Measurements from ENCODE around the gene KANK2.

KANK2 gene

DNA sequence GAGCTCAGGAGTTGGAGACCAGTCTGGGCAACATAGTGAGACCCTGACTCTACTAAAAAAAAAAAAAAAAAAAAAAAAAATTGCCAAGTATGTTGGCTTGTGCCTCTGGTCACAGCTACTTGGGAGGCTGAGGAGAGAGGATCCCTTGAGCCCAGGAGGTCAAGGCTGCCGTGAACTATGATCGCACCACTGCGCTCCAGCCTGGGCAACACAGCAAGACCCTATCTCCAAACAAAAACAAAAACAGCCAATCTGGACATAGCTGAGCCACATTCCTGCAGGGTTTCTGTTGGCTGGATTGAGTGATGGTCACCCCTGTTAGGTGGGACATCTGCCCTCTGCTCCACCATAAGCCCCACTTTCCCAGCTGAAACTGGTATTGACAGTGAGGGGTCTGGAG is 28.5 kb upstream of the KANK2 start:
- DNase-seq (ENCODE audit: low read depth in 2 of 2) = no peak

DNA sequence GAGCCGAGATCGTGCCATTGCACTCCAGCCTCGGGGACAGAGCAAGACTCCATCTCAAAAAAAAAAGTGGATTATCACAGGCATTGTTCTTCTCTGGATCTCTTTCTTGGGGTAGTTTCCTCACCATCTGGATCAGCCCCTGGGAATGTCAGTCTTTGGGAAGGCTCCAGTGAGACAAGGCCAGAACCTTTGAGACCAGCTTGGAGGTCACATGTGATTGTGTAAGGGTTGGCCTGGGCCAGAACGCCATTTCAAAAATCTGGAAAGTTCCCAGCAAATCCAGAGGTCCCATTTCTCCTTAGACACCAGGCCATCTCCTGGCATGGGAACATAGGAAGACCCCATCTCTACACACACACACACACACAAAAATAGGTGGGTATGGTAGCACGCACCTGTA is 27.8 kb upstream of the KANK2 start:
- DNase-seq (ENCODE audit: low read depth in 2 of 2) = no peak

DNA sequence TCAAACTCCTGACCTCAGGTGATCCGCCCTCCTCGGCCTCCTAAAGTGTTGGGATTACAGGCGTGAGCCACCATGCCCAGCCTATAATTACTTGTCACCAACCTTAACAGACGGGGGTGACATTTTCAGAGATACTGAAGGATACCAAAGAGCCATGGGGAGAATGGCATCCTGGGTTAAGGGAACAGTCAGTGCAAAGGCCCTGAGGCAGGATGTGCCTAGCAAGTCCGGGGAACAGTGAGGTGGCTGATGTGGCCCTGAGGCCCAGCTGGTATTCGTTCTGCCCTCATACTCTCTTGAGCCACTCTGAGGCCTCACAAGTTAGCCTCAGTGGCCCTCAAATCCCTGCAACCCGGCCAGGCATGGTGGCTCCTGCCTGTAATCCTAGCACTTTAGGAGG is 27.1 kb upstream of the KANK2 start:
- DNase-seq (ENCODE audit: low read depth in 2 of 2) = no peak

DNA sequence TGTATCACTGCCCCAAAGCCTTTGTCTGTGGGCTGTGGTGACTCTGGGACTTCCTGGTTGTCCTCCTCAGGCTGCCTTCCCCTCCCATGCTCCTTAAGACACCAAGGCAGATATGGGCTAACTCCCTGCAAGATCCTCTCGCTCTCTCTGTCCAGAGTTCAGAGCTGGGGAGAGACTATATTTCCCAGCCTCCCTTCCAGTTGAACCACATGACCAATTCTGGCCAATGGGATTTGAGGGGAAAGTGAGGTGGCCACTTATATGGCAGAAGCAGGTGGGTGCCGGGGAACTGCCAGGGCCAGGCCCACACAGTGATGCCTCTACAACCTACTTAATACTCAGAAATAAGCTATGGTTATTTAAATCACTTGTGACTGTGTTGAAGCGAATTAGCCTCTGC is 25.9 kb upstream of the KANK2 start:
- no peak for DNase-seq (ENCODE audit: low read depth in 2 of 2)

DNA sequence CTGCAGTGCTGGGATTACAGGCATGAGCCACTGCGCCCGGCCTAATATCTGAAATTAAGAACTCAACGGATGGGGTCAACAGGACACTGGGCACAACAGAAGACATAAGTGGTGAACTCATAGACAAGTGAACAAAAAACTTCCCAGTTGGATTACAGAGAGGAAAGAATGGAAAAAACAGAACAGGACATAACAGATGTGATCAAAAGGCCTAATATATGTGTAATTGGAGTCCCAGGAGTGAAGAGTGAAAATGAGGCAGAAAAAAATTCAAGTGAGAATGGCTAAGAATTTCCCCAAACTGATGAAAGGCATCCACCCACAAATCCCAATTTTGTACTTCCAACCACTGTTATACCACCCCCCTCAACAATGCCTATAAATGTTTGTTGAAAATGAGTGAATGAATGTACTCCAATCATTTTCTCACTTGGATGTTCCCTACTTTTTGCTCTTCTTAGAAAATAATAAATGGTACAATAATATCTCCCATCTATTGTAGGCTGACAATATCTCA is 23.8 kb upstream of the KANK2 start:
- no peak for DNase-seq (ENCODE audit: low read depth in 2 of 2)

DNA sequence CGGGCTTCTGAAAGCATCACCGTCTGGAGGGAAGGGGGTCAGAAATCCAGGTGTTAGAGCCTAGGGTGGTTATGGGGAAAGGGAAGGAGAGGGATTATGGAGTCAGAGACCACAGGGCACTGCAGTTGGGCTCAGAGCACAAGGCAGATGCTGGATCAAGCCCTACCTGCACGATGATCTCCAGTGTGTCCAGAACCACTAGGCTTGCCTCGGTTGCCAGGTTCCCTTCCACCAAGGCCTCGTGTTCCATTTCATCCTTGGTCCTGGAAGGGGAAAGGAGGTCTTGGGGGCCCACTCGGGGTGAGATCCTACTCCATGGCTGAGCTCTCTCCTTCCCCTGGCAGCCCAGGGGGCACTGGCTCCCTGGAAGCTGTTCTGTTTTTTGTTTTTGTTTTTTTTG is 17.0 kb upstream of the KANK2 start:
- no peak for DNase-seq (ENCODE audit: low read depth in 2 of 2)

DNA sequence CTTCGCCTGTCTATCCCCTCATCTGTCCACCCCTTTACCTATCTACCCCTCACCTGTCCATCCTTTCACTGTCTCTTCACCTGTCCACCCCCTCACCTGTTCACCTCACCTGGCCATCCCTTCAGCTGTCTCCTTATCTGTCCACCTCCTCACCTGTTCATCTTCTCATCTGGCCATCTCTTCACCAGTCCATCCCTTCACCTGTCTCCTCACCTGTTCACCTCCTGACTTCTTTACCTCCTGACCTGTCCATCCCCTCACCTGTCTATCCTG is 13.2 kb upstream of the KANK2 start:
- DNase-seq (ENCODE audit: low read depth in 2 of 2) = no peak

DNA sequence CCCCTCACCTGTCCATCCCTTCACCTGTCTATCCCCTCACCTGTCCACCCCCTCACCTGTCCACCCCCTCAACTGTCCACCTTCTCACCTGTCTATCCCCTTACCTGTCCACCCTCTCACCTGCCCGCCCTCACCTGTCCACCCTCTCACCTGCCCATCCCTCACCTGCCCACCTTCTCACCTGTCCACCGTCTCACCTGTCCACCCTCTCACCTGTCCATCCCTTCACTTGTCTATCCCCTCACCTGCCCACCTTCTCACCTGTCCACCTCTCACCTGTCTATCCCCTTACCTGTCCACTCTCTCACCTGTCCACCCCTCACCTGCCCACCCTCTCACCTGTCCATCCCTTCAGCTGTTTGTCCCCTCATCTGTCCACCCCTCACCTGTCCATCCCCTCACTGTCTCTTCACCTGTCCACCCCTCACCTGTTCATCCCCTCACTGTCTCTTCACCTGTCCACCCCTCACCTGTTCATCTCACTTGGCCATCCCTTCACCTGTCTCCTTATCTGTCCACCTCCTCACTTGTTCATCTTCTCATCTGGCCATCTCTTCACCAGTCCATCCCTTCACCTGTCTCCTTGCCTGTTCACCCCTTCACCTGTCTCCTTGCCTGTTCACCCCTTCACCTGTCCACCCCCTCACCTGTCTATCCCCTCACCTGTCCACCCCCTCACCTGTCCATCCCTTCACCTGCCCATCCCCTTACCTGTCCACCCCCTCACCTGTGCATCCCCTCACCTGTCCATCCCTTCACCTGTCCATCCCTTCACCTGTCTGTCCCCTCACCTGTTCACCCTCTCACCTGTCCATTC is 12.7 kb upstream of the KANK2 start:
- DNase-seq (ENCODE audit: low read depth in 2 of 2) = no peak

DNA sequence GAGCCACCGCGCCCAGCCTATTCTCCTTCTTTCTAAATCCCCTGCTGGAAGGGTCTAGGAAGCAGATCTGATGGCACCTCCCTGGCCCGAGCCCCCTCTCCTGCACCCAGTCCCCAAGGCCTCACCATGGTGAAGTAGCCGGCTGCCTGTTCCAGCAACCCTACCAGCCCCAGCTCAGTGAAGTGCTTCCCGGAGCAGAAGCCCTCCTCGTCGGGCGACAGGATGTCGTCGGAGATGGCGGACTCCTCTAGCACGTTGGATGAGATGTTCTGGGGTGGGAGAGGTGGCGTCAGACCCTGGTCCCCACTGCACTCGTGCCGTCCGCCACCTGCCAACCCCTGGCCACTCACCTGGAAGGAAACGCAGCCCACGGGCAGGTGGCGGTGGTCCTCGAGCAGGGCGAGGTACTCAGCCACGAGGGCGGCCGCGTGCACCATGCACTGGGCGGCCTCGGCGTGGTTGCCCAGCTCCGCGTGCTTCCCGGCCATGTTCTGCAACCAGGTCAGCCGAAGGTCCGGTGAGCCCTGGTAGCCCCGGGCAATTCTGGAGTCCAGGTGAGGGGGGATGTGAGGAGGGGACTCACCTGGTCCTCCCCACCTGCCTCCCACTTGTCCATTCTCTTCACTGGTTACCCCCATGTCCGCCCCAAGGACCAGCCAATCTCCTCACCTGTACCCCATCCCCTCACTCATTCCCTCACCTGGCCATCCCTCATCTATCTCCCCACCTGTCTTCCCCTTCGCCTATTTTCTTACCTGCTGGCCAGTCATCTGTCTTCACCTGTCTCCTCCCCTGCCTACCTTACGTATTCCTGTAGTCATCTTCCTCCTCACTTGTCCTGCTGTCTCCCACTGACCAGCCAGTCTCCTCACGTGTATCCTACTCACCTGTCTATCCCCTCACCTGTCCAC is 11.5 kb upstream of the KANK2 start:
- no peak for DNase-seq (ENCODE audit: low read depth in 2 of 2)

DNA sequence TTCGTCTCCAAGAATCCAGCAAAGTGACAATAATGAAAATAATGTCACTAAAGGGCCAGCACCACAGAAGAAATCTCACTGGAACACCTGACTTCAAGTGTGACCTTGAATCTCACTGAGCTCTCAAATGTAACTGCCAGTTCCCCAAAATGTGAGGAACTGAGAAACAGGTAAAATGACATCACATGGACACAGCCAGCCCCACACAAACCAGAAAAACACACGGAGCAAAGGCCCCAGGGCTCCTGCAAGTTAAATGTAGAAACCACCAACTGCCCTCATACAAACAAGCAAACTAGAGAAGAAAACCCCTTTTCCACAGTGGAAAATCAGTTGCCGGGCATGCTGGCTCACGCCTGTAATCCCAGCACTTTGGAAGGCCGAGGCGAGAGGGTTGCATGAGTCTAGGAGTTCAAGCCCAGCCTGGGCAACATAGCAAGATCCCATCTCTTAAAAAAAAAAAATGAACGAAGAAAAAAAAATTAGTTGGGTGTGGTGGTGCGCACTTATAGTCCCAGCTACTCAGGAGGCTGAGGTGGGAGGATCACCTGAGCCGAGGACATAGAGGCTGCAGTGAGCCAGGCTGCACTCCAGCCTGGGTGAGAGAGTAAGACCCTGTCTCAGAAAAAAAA is 8.7 kb upstream of the KANK2 start:
- DNase-seq (ENCODE audit: low read depth in 2 of 2) = no peak

DNA sequence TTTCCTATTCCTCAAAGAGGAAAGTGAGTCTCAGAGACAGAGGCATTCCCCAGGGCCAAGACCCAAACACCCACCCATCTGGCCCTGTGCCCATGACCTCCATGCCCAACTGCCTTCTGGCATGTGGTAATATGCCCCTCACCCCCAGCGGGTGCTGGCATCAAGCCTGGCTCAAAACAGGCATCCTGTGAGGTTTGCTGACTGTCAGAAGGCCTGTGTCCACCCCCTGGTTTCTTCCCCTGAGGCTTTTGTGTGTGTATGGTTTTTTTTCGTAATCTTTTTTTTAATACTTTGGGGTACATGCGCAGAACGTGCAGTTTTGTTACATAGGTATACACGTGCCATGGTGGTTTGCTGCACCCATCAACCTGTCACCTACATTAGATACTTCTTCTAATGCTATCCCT is 7.6 kb upstream of the KANK2 start:
- DNase-seq (ENCODE audit: low read depth in 2 of 2) = no peak

DNA sequence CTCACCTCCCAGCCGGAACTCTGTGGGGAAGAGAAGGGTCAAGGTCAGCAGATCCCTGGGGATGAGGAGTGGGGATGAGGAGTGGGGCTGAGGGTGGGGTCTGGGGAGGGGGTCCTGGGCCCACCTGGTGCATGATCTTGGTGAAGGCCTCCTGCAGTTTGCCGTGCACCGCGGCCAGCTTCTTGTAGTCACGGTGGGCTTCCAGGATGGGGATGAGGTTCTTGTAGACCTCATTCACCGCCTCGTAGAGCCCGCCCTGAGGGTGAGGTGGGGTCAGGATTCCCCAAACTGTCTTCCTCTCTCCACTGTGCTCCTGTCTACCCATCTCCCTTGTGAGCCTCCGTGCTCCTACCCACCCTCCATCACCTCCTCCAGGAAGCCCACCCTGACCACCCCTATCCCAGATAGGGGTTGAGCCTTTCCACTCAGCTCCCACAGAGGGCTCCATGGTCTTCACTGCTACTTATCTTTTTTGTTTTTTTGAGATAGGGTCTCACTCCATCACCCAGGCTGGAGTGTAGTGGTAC is 6.8 kb upstream of the KANK2 start:
- DNase-seq (ENCODE audit: low read depth in 2 of 2) = no peak

DNA sequence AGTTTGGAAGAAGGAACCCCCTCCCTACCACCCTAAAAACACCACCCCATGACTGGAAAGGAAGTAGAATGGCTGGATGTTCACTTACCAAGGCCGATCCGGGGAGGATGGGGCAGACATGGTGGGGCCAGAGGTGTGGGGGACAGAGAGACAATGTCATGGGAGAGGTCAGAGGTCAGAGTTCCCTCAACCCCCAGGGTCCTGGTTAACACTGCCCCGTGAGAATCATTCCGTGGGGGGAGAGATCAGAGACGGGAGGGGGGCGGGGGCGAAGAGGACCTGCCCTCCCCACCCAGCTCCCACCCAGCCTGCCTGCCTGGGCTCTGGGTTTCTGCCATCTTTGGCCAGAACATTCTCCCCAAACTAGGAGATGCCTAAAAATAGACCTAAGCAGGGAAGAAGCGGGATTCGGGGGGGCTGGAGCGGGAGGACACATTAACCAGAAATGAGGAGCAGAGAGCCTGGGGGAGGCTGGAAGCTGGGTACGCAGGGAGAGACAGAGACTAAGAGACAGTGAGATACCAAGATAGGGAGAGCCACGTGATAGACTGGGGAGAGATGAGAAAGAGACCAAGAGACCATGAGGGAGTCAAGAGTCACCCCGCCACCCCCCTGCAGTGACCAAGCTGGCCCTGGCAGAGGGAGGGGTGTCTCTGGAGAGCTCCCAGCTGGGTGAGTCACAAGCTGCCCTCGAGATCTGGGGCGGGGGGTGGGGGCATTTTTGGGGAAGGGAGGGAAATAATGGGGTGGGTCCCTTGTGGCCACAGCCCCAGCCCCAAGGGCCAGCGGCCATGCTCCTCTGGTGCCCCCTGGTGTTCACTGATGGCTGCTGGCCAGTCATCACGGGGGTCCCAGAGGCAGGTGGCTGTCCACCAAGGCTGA is 6.1 kb upstream of the KANK2 start:
- DNase-seq (ENCODE audit: low read depth in 2 of 2) = peak in 1 of 2 donors; percentile 32

DNA sequence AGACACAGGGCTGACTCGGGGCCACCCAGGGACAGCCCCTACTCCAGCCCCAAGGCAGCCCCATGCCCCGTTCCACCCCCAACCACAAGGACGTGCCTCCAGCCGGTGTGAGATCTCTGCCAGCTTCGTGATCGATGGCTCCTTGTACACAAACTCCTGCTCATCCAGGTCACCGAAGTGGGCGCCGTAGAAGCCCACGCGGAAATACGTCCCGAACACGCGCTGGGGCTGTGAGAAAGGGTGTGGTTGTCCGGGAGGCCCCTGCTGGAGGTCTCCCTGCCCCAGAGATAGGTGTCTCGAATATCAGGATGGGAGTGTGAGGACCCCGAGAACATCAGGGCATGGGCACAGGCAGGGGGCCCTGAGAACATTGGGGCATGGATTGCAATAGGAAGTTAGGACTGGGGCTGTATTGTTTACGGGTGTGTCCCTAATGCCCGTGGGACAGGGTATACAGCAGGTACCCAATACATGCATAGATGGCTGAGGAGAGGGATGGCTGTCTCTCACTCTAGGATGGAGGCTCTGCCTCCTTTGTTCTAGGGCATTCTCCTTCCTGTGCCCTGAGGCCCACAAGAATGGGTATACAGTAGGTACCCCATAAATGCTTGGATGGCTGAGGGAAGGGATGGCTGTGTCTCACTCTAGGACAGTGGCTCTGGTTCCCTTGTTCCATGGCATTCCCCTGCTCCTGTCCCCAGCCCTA is 5.3 kb upstream of the KANK2 start:
- DNase-seq (ENCODE audit: low read depth in 2 of 2) = no peak

DNA sequence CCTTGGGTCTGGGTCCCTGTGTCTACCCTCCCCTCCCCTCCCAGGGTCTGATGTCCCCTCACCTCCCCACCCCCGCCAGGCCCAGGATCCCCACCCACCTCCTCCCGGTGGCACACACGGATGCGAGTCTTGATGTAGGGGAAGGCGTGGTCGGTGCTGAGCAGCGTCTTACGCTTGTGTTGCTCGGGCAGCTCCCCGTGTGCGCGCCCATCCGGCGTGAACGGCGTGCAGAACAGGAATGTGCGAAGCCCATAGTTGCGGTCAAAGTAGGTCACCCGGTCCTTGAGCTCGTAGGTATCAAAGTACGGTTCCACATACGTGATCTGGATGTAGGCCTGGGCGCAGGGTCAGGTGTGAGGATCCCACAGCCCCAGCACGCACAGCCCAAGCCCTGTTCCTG is 4.4 kb upstream of the KANK2 start:
- DNase-seq (ENCODE audit: low read depth in 2 of 2) = no peak

DNA sequence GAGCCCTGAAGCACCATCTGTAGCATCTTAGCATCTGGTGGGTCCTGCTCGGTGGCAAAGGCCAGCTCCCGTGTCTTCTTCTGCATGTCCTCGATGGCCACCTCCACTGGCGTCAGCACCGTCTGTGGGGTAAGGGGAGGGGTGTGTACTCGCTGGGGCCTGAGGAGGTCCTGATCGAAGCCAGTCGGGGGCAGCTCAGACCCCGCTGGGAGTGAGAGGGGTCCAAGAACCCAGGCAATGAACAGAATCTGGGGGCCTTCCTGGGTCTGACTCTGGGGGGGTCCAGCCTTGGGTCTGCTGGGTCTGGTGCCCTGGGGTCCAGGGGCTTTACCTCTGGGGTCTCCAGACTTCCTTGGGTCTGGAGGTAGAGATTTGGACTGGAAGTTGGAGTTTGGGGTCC is 3.6 kb upstream of the KANK2 start:
- DNase-seq (ENCODE audit: low read depth in 2 of 2) = no peak

DNA sequence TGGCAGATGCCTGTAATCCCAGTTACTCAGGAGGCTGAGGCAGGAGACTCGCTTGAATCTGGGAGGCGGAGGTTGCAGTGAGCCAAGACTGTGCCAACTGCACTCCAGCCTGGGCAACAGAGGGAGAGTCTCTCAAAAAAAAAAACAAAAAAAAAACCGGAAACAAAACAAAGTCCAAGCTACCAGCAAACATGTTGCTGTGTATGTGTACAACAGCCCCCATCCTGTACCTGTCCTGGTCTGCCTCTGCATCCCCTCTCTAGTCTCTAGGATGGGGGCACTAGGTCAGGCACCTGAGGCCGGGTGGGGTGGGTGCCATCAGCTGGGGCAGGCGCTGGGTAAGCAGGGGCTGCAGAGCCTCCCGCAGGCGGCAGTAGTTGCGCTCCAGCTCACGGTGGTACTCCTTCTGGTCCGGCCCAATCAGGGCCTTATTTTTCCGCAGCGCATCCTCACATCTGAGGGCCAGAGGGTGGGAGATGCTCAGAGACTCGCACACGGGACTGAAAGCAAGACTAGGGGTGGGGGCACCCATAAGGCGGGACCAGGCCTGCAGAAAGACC is 2.8 kb upstream of the KANK2 start:
- DNase-seq (ENCODE audit: low read depth in 2 of 2) = no peak

DNA sequence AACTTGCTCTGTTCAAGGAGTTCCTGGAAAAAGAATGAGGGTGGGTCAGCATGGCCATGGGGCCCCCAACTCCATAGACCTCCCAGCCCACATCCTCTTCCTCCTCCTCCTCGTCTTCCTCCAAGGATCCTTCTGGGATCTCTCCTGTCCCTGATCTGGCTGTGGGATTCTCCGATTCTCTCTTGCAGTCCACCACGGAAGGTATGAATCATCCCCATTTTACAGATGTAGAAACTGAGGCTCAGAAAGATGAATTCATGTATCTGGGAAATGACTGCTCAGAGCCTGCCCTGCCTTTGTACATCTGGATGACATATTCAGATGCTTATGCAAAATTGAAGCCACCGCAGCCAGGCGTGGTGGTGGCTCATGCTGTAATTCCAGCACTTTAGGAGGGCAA is 2.2 kb upstream of the KANK2 start:
- DNase-seq (ENCODE audit: low read depth in 2 of 2) = no peak

DNA sequence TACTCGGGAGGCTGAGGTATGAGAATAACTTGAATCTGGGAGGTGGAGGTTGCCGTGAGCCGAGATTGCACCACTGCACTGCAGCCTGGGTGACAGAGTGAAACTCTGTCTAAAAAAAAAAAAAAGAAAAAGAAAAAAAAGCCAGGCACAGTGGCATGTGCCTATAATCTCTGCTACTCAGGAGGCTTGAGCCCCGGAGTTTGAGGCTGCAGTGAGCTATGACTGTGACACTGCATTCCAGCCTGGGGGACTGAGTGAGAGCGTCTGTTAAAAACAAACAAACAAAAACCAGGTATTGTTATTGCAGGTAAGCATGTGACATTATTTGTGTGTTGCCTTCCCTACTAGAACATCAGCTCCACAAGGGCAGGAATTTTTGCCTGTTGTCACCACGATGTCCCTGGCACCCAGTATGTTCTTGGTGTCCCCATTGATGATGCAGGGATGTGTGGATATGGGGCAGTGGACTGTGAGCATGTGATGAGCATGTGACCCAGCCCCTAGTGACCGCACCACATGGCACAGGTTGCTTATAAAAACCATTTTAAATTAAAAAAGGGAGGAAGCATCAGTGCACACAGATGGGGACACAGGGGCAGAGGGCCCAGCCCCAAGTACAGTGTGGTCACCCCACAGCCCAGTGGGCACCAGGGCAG is 1.6 kb upstream of the KANK2 start:
- DNase-seq (ENCODE audit: low read depth in 2 of 2) = no peak

DNA sequence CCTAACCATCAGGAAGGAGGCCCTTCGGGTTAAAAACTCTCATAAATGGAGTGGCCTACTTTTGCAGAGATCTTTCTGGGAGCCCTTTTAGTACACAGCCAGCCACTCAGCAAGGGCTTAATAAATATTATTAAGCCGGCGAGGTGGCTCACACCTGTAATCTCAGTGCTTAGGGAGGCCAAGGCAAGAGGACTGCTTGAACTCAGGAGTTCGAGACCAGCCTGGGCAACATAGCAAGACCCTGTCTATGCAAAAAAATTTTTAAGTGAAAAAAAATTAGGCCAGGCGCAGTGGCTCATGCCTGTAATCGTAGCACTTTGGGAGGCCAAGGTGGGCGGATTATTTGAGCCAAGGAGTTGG is 810 bp upstream of the KANK2 start:
- DNase-seq (ENCODE audit: low read depth in 2 of 2) = no peak

Measured in stimulated activated CD8-positive, alpha-beta memory T cell treated with anti-CD3 and anti-CD28 coated beads, Interleukin-2, amount 100 ng/mL, for 48 hours (primary cell).